ENCODE results near the gene SLMAP.

GRCh38 chr3:57928511-57928910, 172.4 kb downstream of the SLMAP start:
- TF ChIP-seq GATA2 (IDR thresholded peaks at IDR 0.05; ENCODE audit: low read depth, low read length) (no peak), GATA3 (IDR thresholded peaks at IDR 0.05; ENCODE audit: low read depth, low read length) (no peak)

All from SH-SY5Y (cell line).